Liver (tissue), 9 donors: Measurements from ENCODE around the gene TTLL12. TPM values are rescaled to one million over a fixed set of nuclear protein-coding genes. Genes with fewer than 3 reads are reported as not detected.

Experiments used
- DNase-seq: peaks from one replicate; pipeline ENCODE4 v3.0.0-alpha.2; 2017; ENCODE audit warnings: low spot score
- H3K27ac ChIP-seq, 2 donors: one replicate each; pipeline ENCODE4 v1.7.0; 2013; ENCODE audit warnings: inconsistent platforms in 2 of 2, low read length in 2 of 2, control low read depth in 1 of 2, low read depth in 1 of 2, mild to moderate bottlenecking in 1 of 2
- H3K27me3 ChIP-seq, 4 donors: one replicate each; pipeline versions ENCODE4 v1.6.1 to v1.7.0; 2013; ENCODE audit warnings: low read length in 3 of 4, inconsistent platforms in 1 of 4, mild to moderate bottlenecking in 1 of 4, moderate library complexity in 1 of 4; ENCODE audit not compliant: control insufficient read depth in 4 of 4, insufficient read depth in 4 of 4
- H3K36me3 ChIP-seq, 4 donors: one replicate each; pipeline versions ENCODE4 v1.6.1 to v1.7.0; 2013; ENCODE audit warnings: low read length in 3 of 4, mild to moderate bottlenecking in 3 of 4, low read depth in 1 of 4, moderate library complexity in 1 of 4; ENCODE audit not compliant: control insufficient read depth in 4 of 4, insufficient read depth in 3 of 4
- H3K4me1 ChIP-seq, 4 donors: one replicate each; pipeline versions ENCODE4 v1.6.1 to v1.7.0; 2013; ENCODE audit warnings: low read length in 3 of 4, mild to moderate bottlenecking in 3 of 4, moderate library complexity in 1 of 4; ENCODE audit not compliant: control insufficient read depth in 4 of 4, insufficient read depth in 4 of 4
- H3K4me3 ChIP-seq, 3 donors: one replicate each; pipeline versions ENCODE4 v1.6.1 to v1.7.0; 2013; ENCODE audit warnings: low read length in 3 of 3, control low read depth in 1 of 3, low read depth in 1 of 3, mild to moderate bottlenecking in 1 of 3
- H3K9ac ChIP-seq, 2 donors: one replicate each; pipeline ENCODE4 v1.7.0; 2013; ENCODE audit warnings: low read length in 2 of 2, mild to moderate bottlenecking in 2 of 2, moderate library complexity in 2 of 2, control low read depth in 1 of 2, low read depth in 1 of 2
- H3K9me3 ChIP-seq, 4 donors: one replicate each; pipeline versions ENCODE4 v1.6.1 to v1.7.0; 2013; ENCODE audit warnings: low read length in 3 of 4; ENCODE audit not compliant: control insufficient read depth in 4 of 4
- ATF3 ChIP-seq: IDR thresholded peaks from 2 replicates; pipeline ENCODE4 v1.6.1; 2016; ENCODE audit warnings: antibody characterized with exemption
- EGR1 ChIP-seq, 2 donors: IDR thresholded peaks; 2 replicates each; pipeline ENCODE4 v1.6.1; 2016 to 2018; ENCODE audit warnings: antibody characterized with exemption in 2 of 2, low read depth in 2 of 2
- FOXA1 ChIP-seq: IDR thresholded peaks from 2 replicates; pipeline ENCODE4 v1.6.1; 2016; ENCODE audit warnings: antibody characterized with exemption
- FOXA2 ChIP-seq: IDR thresholded peaks from 2 replicates; pipeline ENCODE4 v1.6.1; 2016; ENCODE audit warnings: antibody characterized with exemption
- GABPA ChIP-seq, 2 donors: IDR thresholded peaks in 1 of 2; conservative IDR thresholded peaks in 1 of 2; 2 replicates each; pipeline ENCODE4 v1.6.1; 2016; ENCODE audit warnings: antibody characterized with exemption in 2 of 2, mild to moderate bottlenecking in 1 of 2, moderate library complexity in 1 of 2
- HNF4A ChIP-seq, 2 donors: conservative IDR thresholded peaks; 2 replicates each; pipeline ENCODE4 v1.6.1; 2016; ENCODE audit warnings: antibody characterized with exemption in 2 of 2, mild to moderate bottlenecking in 2 of 2
- HNF4G ChIP-seq: IDR thresholded peaks from 2 replicates; pipeline ENCODE4 v1.6.1; 2016; ENCODE audit warnings: antibody characterized with exemption
- JUND ChIP-seq, 2 donors: IDR thresholded peaks; 2 replicates each; pipeline ENCODE4 v1.6.1; 2016; ENCODE audit warnings: antibody characterized with exemption in 2 of 2
- NR2F2 ChIP-seq: IDR thresholded peaks from 2 replicates; pipeline ENCODE4 v1.6.1; 2016; ENCODE audit warnings: antibody characterized with exemption
- RAD21 ChIP-seq, 2 donors: IDR thresholded peaks; 2 replicates each; pipeline ENCODE4 v1.6.1; 2016; ENCODE audit warnings: antibody characterized with exemption in 2 of 2, mild to moderate bottlenecking in 2 of 2
- RXRA ChIP-seq, 2 donors: IDR thresholded peaks; 2 replicates each; pipeline ENCODE4 v1.6.1; 2017 to 2018; ENCODE audit warnings: antibody characterized with exemption in 2 of 2, mild to moderate bottlenecking in 1 of 2
- SP1 ChIP-seq: IDR thresholded peaks from 2 replicates; pipeline ENCODE4 v1.6.1; 2018; ENCODE audit warnings: antibody characterized with exemption, mild to moderate bottlenecking
- TAF1 ChIP-seq: conservative IDR thresholded peaks from 2 replicates; pipeline ENCODE4 v1.6.1; 2016; ENCODE audit warnings: antibody characterized with exemption, mild to moderate bottlenecking
- YY1 ChIP-seq: IDR thresholded peaks from 2 replicates; pipeline ENCODE4 v1.6.1; 2016; ENCODE audit warnings: antibody characterized with exemption, mild to moderate bottlenecking
- ZBTB33 ChIP-seq: IDR thresholded peaks from 2 replicates; pipeline ENCODE4 v1.6.1; 2016; ENCODE audit warnings: antibody characterized with exemption
- WGBS: extraction: QIAGEN DNeasy Blood & Tissue Kit; methylation state at CpG from one replicate; pipeline ENCODE4 v1.1.7; 2013; 5-methylcytosine and 5-hydroxymethylcytosine counted together
- polyA plus RNA-seq, 2 donors: library from polyadenylated mRNA; stranded (reverse) in 1 of 2; unstranded in 1 of 2; fragments of 200-250 nt in 1 of 2; fragments of >200 nt in 1 of 2; fragmentation: Nextera tagmentation in 1 of 2; extraction: Ambion mirVana in 1 of 2; gene quantifications; one replicate each; pipeline versions ENCODE4 v1.2.1 to v1.2.3, GENCODE V29; 2013 to 2015
- total RNA-seq, 2 donors: library from RNA; depleted of rRNA; stranded (reverse); fragments of >200 nt; gene quantifications; one replicate each; pipeline ENCODE4 v1.2.3, GENCODE V29; 2014
- TF ChIP-seq, protein P1 (sequence below): IDR thresholded peaks from 2 replicates; pipeline ENCODE4 v1.6.1; 2016; ENCODE audit warnings: antibody characterized with exemption, mild to moderate bottlenecking
- TF ChIP-seq, protein P2 (sequence below): fragments of 150-350 bp; IDR thresholded peaks from 2 replicates; pipeline ENCODE4 v1.5.1; 2017; ENCODE audit warnings: improper control_type of control experiment, low read depth, low read length; ENCODE audit not compliant: missing input control
- donor health status: healthy.
- donor health status: healthy.
- donor health status: healthy.
- donor health status: healthy.
- donor health status: healthy.

The TTLL12 gene
- total and polyA plus RNA-seq, 4 donors = 13.7 to 43.9 (median 20.5) TPM

- TF ChIP-seq RXRA (IDR thresholded peaks at IDR 0.05) (no peak), EGR1 (IDR thresholded peaks at IDR 0.05; ENCODE audit: low read depth in 2 of 2) (no peak), FOXA2 (no peak), NR2F2 (no peak), ZBTB33 (no peak), SP1 (no peak), HNF4G (no peak), ATF3 (no peak), RAD21 (IDR thresholded peaks at IDR 0.05) (no peak)
- TF ChIP-seq, protein P1, sequence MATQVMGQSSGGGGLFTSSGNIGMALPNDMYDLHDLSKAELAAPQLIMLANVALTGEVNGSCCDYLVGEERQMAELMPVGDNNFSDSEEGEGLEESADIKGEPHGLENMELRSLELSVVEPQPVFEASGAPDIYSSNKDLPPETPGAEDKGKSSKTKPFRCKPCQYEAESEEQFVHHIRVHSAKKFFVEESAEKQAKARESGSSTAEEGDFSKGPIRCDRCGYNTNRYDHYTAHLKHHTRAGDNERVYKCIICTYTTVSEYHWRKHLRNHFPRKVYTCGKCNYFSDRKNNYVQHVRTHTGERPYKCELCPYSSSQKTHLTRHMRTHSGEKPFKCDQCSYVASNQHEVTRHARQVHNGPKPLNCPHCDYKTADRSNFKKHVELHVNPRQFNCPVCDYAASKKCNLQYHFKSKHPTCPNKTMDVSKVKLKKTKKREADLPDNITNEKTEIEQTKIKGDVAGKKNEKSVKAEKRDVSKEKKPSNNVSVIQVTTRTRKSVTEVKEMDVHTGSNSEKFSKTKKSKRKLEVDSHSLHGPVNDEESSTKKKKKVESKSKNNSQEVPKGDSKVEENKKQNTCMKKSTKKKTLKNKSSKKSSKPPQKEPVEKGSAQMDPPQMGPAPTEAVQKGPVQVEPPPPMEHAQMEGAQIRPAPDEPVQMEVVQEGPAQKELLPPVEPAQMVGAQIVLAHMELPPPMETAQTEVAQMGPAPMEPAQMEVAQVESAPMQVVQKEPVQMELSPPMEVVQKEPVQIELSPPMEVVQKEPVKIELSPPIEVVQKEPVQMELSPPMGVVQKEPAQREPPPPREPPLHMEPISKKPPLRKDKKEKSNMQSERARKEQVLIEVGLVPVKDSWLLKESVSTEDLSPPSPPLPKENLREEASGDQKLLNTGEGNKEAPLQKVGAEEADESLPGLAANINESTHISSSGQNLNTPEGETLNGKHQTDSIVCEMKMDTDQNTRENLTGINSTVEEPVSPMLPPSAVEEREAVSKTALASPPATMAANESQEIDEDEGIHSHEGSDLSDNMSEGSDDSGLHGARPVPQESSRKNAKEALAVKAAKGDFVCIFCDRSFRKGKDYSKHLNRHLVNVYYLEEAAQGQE = no peak
- TF ChIP-seq, protein P2, sequence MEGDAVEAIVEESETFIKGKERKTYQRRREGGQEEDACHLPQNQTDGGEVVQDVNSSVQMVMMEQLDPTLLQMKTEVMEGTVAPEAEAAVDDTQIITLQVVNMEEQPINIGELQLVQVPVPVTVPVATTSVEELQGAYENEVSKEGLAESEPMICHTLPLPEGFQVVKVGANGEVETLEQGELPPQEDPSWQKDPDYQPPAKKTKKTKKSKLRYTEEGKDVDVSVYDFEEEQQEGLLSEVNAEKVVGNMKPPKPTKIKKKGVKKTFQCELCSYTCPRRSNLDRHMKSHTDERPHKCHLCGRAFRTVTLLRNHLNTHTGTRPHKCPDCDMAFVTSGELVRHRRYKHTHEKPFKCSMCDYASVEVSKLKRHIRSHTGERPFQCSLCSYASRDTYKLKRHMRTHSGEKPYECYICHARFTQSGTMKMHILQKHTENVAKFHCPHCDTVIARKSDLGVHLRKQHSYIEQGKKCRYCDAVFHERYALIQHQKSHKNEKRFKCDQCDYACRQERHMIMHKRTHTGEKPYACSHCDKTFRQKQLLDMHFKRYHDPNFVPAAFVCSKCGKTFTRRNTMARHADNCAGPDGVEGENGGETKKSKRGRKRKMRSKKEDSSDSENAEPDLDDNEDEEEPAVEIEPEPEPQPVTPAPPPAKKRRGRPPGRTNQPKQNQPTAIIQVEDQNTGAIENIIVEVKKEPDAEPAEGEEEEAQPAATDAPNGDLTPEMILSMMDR = no peak
- Histone ChIP-seq H3K36me3 (peaks cover 19 to 65% (median 25%) of the 10 kb centered on the region in 4 donors), H3K9ac (no peak overlapping the region), H3K9me3 (no peaks in the 10 kb centered on the region), H3K27me3 (no peaks in the 10 kb centered on the region), H3K4me1 (no peaks in the 10 kb centered on the region), H3K27ac (no peak overlapping the region), H3K4me3 (no peak overlapping the region)
- 97% methylated on average over 39 of the region's 39 CpGs for WGBS
- no peak for DNase-seq
Observed at GRCh38 chr22:43173976-43174720, 12.8 kb downstream of the TTLL12 start.

DNA sequence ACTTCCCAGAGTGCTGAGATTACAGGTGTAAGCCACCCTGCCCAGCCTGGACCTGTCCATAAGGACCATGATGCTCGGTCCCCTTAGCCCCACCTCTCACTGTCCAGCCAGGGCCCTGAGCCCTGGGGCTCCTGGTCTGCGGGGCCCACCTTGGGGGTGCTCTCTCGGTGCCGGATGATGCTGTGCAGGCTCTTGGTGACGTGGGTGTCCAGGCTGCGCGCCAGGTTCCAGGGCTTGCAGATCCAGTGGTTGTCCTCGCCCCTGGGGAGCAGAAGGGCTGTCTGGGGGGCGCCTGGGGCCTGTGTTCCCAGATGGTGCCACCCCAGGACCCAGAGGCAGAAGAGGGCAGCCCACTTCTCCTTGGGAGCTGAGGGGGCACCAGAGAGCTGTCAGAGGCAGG is 13.4 kb downstream of the TTLL12 start:
- DNase-seq = no peak
- no peaks in the 10 kb centered on the region for H3K4me1 ChIP-seq
- TF ChIP-seq ATF3 (no peak), JUND (IDR thresholded peaks at IDR 0.05) (no peak), ZBTB33 (no peak), FOXA2 (no peak), YY1 (no peak), TAF1 (no peak), GABPA (IDR thresholded peaks at IDR 0.05 in 1 of 2, conservative IDR thresholded peaks at IDR 0.05 in 1 of 2) (no peak), FOXA1 (no peak), NR2F2 (no peak), HNF4A (conservative IDR thresholded peaks at IDR 0.05) (no peak), RXRA (IDR thresholded peaks at IDR 0.05) (no peak)
- TF ChIP-seq, protein P1 = no peak

More for the DNA sequence above, 13.4 kb downstream of the TTLL12 start:
- H3K4me3 ChIP-seq = no peak overlapping the region
- WGBS = 98% methylated on average over 9 of the region's 9 CpGs
- no peaks in the 10 kb centered on the region for H3K27me3 ChIP-seq
- no peaks in the 10 kb centered on the region for H3K9me3 ChIP-seq
- H3K9ac ChIP-seq = no peak overlapping the region
- H3K36me3 ChIP-seq = peaks cover 16 to 59% (median 21%) of the 10 kb centered on the region in 4 donors
- H3K27ac ChIP-seq = no peak overlapping the region
